Right cardiac atrium (tissue), 5 donors: ENCODE results near the gene SLC22A2. TPM values are rescaled to one million over a fixed set of nuclear protein-coding genes. Genes with fewer than 3 reads are reported as not detected.
A peak's percentile ranks its signal among the peaks of the same experiment; 100 is the strongest.

Experiments used
- ATAC-seq, 2 donors: fragments of 200-7000 bp; cut with Tn5 transposase; one replicate each; pipeline versions ENCODE4 v1.8.0 to v1.9.1; 2020; ENCODE audit warnings: moderate library complexity in 2 of 2, mild to moderate bottlenecking in 1 of 2
- DNase-seq, 3 donors: peaks; one replicate each; pipeline ENCODE4 v3.0.0-alpha.2; 2020
- H3K27ac ChIP-seq: one replicate; pipeline ENCODE4 v1.5.1; 2013; ENCODE audit warnings: mild to moderate bottlenecking, low read length, control low read depth, moderate library complexity
- H3K27me3 ChIP-seq: one replicate; pipeline ENCODE4 v1.6.1; 2013; ENCODE audit not compliant: control insufficient read depth, insufficient read depth
- H3K4me1 ChIP-seq: one replicate; pipeline ENCODE4 v1.6.1; 2013; ENCODE audit warnings: low read length; ENCODE audit not compliant: control insufficient read depth, insufficient read depth
- H3K4me3 ChIP-seq: one replicate; pipeline ENCODE4 v1.5.1; 2013; ENCODE audit warnings: low read length, control low read depth
- H3K9me3 ChIP-seq: one replicate; pipeline ENCODE4 v1.6.1; 2013; ENCODE audit warnings: low read length; ENCODE audit not compliant: control insufficient read depth
- WGBS: extraction: QIAGEN DNeasy Blood & Tissue Kit; methylation state at CpG from one replicate; pipeline ENCODE4 v1.1.7; 2013; 5-methylcytosine and 5-hydroxymethylcytosine counted together
- intact Hi-C, 4 donors: fragments of 100-400 bp; cut with DNase I; formaldehyde crosslinking; loops; one replicate each; pipeline versions ENCODE4 v1.11.0 to v1.14.0; 2022 to 2023
- polyA plus RNA-seq: library from polyadenylated mRNA; stranded (reverse); fragments of 200-250 nt; gene quantifications from one replicate; pipeline ENCODE4 v1.2.3, GENCODE V29; 2013
- total RNA-seq, 4 donors: library from RNA; stranded (reverse); fragmentation: NEBNext Ultra II Directional; extraction: Animal tissue kit (Norgen Biotek cat#: 25700); gene quantifications; one replicate each; pipeline ENCODE4 v1.2.1, GENCODE V29; 2021
- donor health status: healthy with polysubstance abuse.
- donor health status: DM: no; HTN: yes; CAD: no.
- donor health status: DM: no; HTN: no; CAD: no.
- donor health status: DM: no; HTN: yes; CAD: no; lungs with severe emphysema.
- donor health status: DM: yes; HTN: yes; CAD: no.

SLC22A2 gene
- total and polyA plus RNA-seq, 5 donors = 0.05 TPM; not detected in 4

- no peak overlapping the region for H3K27ac ChIP-seq
- intact Hi-C loops = no loop called here
- H3K9me3 ChIP-seq = no peaks in the 10 kb centered on the region
- no peaks in the 10 kb centered on the region for H3K27me3 ChIP-seq
- DNase-seq = no peak
- no peak overlapping the region for H3K4me3 ChIP-seq
- ATAC-seq = no peak
- H3K4me1 ChIP-seq = no peaks in the 10 kb centered on the region
- WGBS = 4% methylated on average over 1 of the region's 1 CpG
These were observed 27.0 kb upstream of the SLC22A2 start for GRCh38 chr6:160285541-160286105.

- WGBS = 85% methylated on average over 2 of the region's 2 CpGs
- DNase-seq = no peak
- intact Hi-C loops = no loop called here
These were observed 26.0 kb upstream of the SLC22A2 start for GRCh38 chr6:160284575-160284974.

DNA sequence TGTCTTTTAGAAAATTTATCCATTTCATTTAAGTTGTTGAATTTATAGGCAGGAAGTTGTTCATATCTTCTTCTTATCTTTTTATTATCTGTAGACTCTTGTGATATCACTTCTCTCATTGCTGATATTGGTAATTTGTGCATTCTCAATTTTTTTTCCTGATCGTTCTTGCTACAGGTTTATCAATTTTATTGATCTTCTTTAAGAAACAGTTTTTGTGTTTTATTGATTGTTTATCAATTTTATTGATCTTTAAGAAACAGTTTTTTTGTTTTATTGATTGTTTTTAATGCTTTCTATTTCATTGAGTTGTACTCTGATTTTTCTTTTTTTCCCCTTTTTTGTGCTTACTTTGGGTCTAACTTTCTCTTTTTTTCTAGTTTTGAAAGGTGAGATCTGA is 23.8 kb upstream of the SLC22A2 start:
- intact Hi-C loops = no loop called here
- Histone ChIP-seq H3K27me3 (no peaks in the 10 kb centered on the region), H3K27ac (no peak overlapping the region), H3K4me3 (no peak overlapping the region), H3K9me3 (no peaks in the 10 kb centered on the region), H3K4me1 (no peaks in the 10 kb centered on the region)
- ATAC-seq (no peak), DNase-seq (no peak)
- WGBS = 73% methylated on average over 1 of the region's 1 CpG

More at GRCh38 chr6:160284575-160284974, 26.0 kb upstream of the SLC22A2 start:
- no peaks in the 10 kb centered on the region for H3K4me1 ChIP-seq
- H3K27me3 ChIP-seq = no peaks in the 10 kb centered on the region
- H3K27ac ChIP-seq = no peak overlapping the region
- H3K9me3 ChIP-seq = no peaks in the 10 kb centered on the region
- ATAC-seq = no peak
- no peak overlapping the region for H3K4me3 ChIP-seq

DNA sequence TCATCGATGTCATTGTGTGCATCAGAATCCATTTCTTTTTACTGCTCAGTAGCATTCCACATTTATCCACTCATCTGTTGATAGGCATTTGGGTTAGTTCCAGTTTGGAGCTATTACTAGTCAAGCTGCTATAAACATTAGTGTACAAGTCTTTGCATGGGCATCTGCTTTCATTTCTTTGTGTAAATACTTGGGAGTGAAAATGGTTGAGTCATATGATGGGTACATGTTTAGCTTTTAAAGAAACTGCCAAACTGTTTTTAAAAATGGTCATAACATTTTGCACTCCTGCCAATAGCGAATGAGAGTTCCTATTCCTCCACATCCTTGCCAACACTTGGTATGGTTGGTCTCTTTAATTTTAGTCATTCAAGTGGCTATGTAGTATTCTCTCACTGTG is 21.2 kb upstream of the SLC22A2 start:
- H3K9me3 ChIP-seq = no peaks in the 10 kb centered on the region
- ATAC-seq (no peak), DNase-seq (no peak)
- intact Hi-C loops = no loop called here
- H3K4me3 ChIP-seq = no peak overlapping the region
- no peaks in the 10 kb centered on the region for H3K27me3 ChIP-seq
- WGBS = 94% methylated on average over 2 of the region's 2 CpGs
- no peaks in the 10 kb centered on the region for H3K4me1 ChIP-seq
- H3K27ac ChIP-seq = no peak overlapping the region

- intact Hi-C loops = no loop called here
- H3K9me3 ChIP-seq = no peaks in the 10 kb centered on the region
- H3K27me3 ChIP-seq = no peaks in the 10 kb centered on the region
- H3K4me3 ChIP-seq = no peak overlapping the region
- H3K27ac ChIP-seq = no peak overlapping the region
- WGBS = 61% methylated on average over 12 of the region's 12 CpGs
- no peaks in the 10 kb centered on the region for H3K4me1 ChIP-seq
- ATAC-seq (peak in 1 of 2 donors; percentile 73), DNase-seq (no peak)
These were observed 20.2 kb upstream of the SLC22A2 start for GRCh38 chr6:160278786-160279310.

GRCh38 chr6:160278311-160278710 is 19.7 kb upstream of the SLC22A2 start:
- intact Hi-C loops = no loop called here
- H3K4me1 ChIP-seq = no peaks in the 10 kb centered on the region
- DNase-seq (no peak), ATAC-seq (no peak)
- no peaks in the 10 kb centered on the region for H3K9me3 ChIP-seq
- 92% methylated on average over 5 of the region's 5 CpGs for WGBS
- H3K27ac ChIP-seq = no peak overlapping the region
- H3K27me3 ChIP-seq = no peaks in the 10 kb centered on the region
- no peak overlapping the region for H3K4me3 ChIP-seq

DNA sequence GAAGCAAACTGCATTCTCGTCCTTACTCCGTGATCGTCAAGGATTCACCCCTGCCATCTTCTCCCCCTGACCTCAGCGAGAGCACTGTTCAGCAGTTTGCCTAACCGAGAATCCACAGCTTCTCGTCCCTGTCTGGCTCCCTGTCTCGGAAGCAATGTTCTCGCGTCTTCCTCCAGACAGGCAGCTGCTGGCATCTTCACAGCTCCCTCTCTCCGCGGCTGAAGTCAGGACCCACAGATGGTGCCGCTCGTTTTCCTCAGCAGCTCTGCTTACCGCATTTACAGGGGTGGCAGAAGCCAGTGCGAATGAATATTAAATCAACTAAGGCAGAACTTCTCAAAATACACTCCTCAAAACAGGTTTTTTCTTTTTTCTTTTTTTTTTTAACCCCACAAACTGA is 18.9 kb upstream of the SLC22A2 start:
- Histone ChIP-seq H3K4me3 (no peak overlapping the region), H3K27ac (no peak overlapping the region), H3K27me3 (no peaks in the 10 kb centered on the region), H3K4me1 (no peaks in the 10 kb centered on the region), H3K9me3 (no peaks in the 10 kb centered on the region)
- intact Hi-C loops = no loop called here
- DNase-seq (no peak), ATAC-seq (no peak)
- 85% methylated on average over 15 of the region's 15 CpGs for WGBS

GRCh38 chr6:160277144-160277543 is 18.5 kb upstream of the SLC22A2 start:
- no peaks in the 10 kb centered on the region for H3K27me3 ChIP-seq
- ATAC-seq (no peak), DNase-seq (no peak)
- H3K4me3 ChIP-seq = no peak overlapping the region
- H3K27ac ChIP-seq = no peak overlapping the region
- H3K9me3 ChIP-seq = no peaks in the 10 kb centered on the region
- no peaks in the 10 kb centered on the region for H3K4me1 ChIP-seq
- WGBS = 93% methylated on average over 5 of the region's 5 CpGs
- intact Hi-C loops = no loop called here

DNA sequence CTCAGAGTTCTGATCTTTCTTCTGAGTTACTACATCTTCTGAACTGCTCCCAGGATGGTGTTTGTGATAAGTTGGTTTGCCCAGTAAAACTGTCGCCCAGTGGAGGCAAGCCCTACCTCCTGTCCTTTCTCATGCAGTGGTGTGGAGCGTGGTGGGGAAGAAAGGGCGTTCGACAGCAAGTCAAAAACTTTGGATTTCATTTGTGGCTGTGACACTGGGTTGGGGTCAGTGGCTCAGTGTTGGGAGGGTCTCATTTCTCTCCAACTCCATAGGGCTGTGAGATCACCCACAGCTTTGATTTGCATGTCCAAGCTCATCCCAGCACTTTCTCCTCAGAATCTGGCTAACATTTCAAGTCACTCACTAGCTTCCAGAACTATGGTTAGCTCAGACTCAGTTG is 17.5 kb upstream of the SLC22A2 start:
- Histone ChIP-seq H3K9me3 (no peaks in the 10 kb centered on the region), H3K4me3 (no peak overlapping the region), H3K27me3 (no peaks in the 10 kb centered on the region), H3K4me1 (no peaks in the 10 kb centered on the region), H3K27ac (no peak overlapping the region)
- no peak for DNase-seq
- ATAC-seq = no peak
- 84% methylated on average over 4 of the region's 4 CpGs for WGBS
- intact Hi-C loops = no loop called here

- intact Hi-C loops = no loop called here
- ATAC-seq (peak in 1 of 2 donors; percentile 20), DNase-seq (peak in 1 of 3 donors; percentile 47)
These were observed 16.9 kb upstream of the SLC22A2 start for GRCh38 chr6:160275511-160276003.

DNA sequence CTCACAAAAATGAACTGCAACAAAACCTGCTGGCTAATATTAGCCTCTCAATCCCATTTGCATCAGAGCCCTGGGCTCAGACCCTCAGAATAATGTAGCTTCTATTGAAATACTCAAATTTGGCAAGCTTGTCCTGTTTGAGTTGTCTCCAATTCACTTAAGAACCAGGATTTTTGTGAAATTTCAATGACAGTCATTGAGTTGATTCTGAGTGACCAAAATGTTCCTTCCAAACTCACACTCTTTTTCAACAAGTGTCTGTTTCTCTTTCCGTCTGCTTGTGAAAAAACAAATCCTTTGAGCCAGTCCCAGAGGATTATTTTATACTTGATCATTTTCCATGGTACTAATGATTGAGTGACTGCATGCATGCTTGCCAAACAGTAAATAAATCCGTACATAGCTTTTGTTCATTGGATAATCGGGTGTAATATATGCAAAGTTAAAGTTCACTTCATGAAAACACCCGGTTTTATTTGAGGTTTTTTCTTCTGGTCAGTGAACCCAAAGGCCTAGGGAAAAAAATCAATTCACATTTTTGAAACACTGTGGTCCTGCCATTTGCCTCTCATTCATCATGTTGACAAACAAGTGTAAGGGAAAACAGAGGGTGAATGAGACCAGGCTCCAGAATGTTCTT is 16.4 kb upstream of the SLC22A2 start:
- WGBS = 58% methylated on average over 4 of the region's 4 CpGs
- no peaks in the 10 kb centered on the region for H3K27me3 ChIP-seq
- H3K4me1 ChIP-seq = no peaks in the 10 kb centered on the region
- no peak overlapping the region for H3K27ac ChIP-seq
- no peaks in the 10 kb centered on the region for H3K9me3 ChIP-seq
- ATAC-seq (no peak), DNase-seq (no peak)
- intact Hi-C loops = no loop called here
- H3K4me3 ChIP-seq = no peak overlapping the region

More at GRCh38 chr6:160275511-160276003, 16.9 kb upstream of the SLC22A2 start:
- Histone ChIP-seq H3K4me1 (no peaks in the 10 kb centered on the region), H3K9me3 (no peaks in the 10 kb centered on the region), H3K27me3 (no peaks in the 10 kb centered on the region), H3K27ac (no peak overlapping the region), H3K4me3 (no peak overlapping the region)
- WGBS = 64% methylated on average over 20 of the region's 20 CpGs
